Measurements from ENCODE around the gene MPRIP.
"Not testable (repeated sequence)": the region's sequence is repeated elsewhere in the genome, so short reads cannot be mapped to it uniquely, and the experiment has no call there.

MPRIP gene

GRCh38 chr17:17147821-17148220 lies 105.6 kb downstream of the MPRIP start:
- DNase-seq (ENCODE audit: low spot score): peak; percentile 35

- no peak for DNase-seq (ENCODE audit: low spot score)
Observed at GRCh38 chr17:17149520-17150447, 107.5 kb downstream of the MPRIP start.

GRCh38 chr17:17150448-17150800 lies 108.2 kb downstream of the MPRIP start:
- DNase-seq (ENCODE audit: low spot score): no peak

GRCh38 chr17:17151055-17151454 lies 108.8 kb downstream of the MPRIP start:
- peak; percentile 71 for DNase-seq (ENCODE audit: low spot score)

GRCh38 chr17:17151541-17151940 lies 109.3 kb downstream of the MPRIP start:
- peak; percentile 32 for DNase-seq (ENCODE audit: low spot score)

- peak; percentile 94 for DNase-seq (ENCODE audit: low spot score)
Observed at GRCh38 chr17:17151962-17152361, 109.7 kb downstream of the MPRIP start.

GRCh38 chr17:17152385-17152784 lies 110.1 kb downstream of the MPRIP start:
- DNase-seq (ENCODE audit: low spot score): peak; percentile 24

GRCh38 chr17:17153071-17153470 lies 110.8 kb downstream of the MPRIP start:
- no peak for DNase-seq (ENCODE audit: low spot score)

- no peak for DNase-seq (ENCODE audit: low spot score)
Observed at GRCh38 chr17:17153709-17154108, 111.5 kb downstream of the MPRIP start.

GRCh38 chr17:17154556-17154955 lies 112.3 kb downstream of the MPRIP start:
- DNase-seq (ENCODE audit: low spot score): no peak

GRCh38 chr17:17154981-17155380 lies 112.7 kb downstream of the MPRIP start:
- no peak for DNase-seq (ENCODE audit: low spot score)

GRCh38 chr17:17155568-17155967 lies 113.3 kb downstream of the MPRIP start:
- no peak for DNase-seq (ENCODE audit: low spot score)

GRCh38 chr17:17156107-17156506 lies 113.8 kb downstream of the MPRIP start:
- peak; percentile 74 for DNase-seq (ENCODE audit: low spot score)

- DNase-seq (ENCODE audit: low spot score): peak; percentile 27
Observed at GRCh38 chr17:17156511-17156910, 114.3 kb downstream of the MPRIP start.

GRCh38 chr17:17157041-17157440 lies 114.8 kb downstream of the MPRIP start:
- DNase-seq (ENCODE audit: low spot score): no peak

- not testable (repeated sequence) for DNase-seq (ENCODE audit: low spot score)
Observed at GRCh38 chr17:17158506-17158905, 116.2 kb downstream of the MPRIP start.

- no peak for DNase-seq (ENCODE audit: low spot score)
Observed at GRCh38 chr17:17159571-17159970, 117.3 kb downstream of the MPRIP start.

- DNase-seq (ENCODE audit: low spot score): no peak
Observed at GRCh38 chr17:17161121-17161520, 118.9 kb downstream of the MPRIP start.

- no peak for DNase-seq (ENCODE audit: low spot score)
Observed at GRCh38 chr17:17161759-17162158, 119.5 kb downstream of the MPRIP start.

- DNase-seq (ENCODE audit: low spot score): no peak
Observed at GRCh38 chr17:17164156-17164555, 121.9 kb downstream of the MPRIP start.

GRCh38 chr17:17164676-17165075 lies 122.4 kb downstream of the MPRIP start:
- DNase-seq (ENCODE audit: low spot score): no peak

GRCh38 chr17:17165666-17166308 lies 123.5 kb downstream of the MPRIP start:
- no peak for DNase-seq (ENCODE audit: low spot score)

- DNase-seq (ENCODE audit: low spot score): no peak
Observed at GRCh38 chr17:17166446-17166845, 124.2 kb downstream of the MPRIP start.
